HG02571 (cell line): ENCODE data around the gene SLC22A9.
"Not testable (repeated sequence)": the region's sequence is repeated elsewhere in the genome, so short reads cannot be mapped to it uniquely, and the experiment has no call there.

ENCODE experiments used
- ATAC-seq: cut with Tn5 transposase; IDR thresholded peaks from one replicate; pipeline ENCODE4 v1.9.1; 2021; ENCODE audit warnings: mild to moderate bottlenecking, moderate library complexity; ENCODE audit not compliant: unreplicated experiment

Gene SLC22A9

GRCh38 chr11:63369165-63369970 is at the start of gene SLC22A9:
Gene SLC22A9 (plus strand): TSS chr11:63369785. CDS start chr11:63370057, 272 bp downstream.
- no peak for ATAC-seq

GRCh38 chr11:63321723-63322122 is 47.9 kb upstream of the SLC22A9 start:
- no peak for ATAC-seq

- not testable (repeated sequence) for ATAC-seq
Measured at GRCh38 chr11:63335089-63335488, 34.5 kb upstream of the SLC22A9 start.

- ATAC-seq, result no peak
Measured at GRCh38 chr11:63337070-63337469, 32.5 kb upstream of the SLC22A9 start.

DNA sequence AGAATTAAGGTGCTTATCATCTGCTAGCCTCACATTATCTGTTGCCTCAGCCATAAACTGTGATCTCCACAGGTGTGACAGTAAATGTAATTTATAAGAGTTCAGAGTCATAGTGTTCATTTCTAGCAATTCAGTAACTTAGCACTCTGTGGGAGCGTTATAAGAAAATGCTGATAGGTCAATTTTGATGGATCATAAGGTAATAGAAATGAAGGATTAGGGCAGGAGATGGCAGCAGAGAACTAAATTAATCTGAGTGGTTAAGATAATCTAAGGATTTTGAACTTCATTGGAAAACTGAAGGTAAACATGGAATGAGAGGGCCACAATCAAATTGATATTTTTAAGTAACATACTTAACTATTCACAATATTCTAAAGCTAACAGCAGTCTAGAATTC is 26.5 kb upstream of the SLC22A9 start:
- no peak for ATAC-seq

- ATAC-seq, result no peak
Measured at GRCh38 chr11:63352144-63352543, 17.4 kb upstream of the SLC22A9 start.

- ATAC-seq, result no peak
Measured at GRCh38 chr11:63362196-63362793, 7.3 kb upstream of the SLC22A9 start.

DNA sequence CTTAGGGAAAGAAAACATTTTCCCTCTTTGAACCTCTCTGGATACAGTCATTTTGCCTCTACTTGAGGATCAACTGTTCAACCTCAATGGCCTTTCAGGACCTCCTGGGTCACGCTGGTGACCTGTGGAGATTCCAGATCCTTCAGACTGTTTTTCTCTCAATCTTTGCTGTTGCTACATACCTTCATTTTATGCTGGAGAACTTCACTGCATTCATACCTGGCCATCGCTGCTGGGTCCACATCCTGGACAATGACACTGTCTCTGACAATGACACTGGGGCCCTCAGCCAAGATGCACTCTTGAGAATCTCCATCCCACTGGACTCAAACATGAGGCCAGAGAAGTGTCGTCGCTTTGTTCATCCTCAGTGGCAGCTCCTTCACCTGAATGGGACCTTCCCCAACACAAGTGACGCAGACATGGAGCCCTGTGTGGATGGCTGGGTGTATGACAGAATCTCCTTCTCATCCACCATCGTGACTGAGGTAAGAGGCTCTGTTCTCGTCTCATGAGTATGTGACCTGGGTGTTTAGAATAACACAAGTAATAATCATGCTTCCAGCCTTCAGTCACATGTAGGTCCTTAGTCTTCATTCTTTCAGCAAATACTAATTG is 495 bp downstream of the SLC22A9 start:
- ATAC-seq, result no peak

DNA sequence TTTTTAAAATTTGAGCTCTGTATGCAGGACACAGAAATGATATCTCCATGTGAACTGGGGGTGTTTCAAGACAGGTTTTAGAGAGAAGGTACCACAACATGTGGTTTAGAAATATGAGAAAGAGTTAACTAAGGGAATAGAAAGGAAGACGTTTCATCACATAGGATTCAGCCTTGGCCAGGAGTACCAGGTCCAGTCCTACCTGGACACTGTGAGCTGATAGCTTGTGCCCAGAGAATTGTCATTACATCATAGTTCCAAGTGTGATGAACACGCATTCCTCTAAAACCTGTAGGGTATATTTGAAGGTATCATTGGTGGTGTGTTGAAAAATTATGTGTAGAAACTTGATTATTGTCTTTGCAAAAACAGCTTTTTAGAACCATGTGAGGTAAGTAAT is 1.8 kb downstream of the SLC22A9 start:
- ATAC-seq, result no peak

DNA sequence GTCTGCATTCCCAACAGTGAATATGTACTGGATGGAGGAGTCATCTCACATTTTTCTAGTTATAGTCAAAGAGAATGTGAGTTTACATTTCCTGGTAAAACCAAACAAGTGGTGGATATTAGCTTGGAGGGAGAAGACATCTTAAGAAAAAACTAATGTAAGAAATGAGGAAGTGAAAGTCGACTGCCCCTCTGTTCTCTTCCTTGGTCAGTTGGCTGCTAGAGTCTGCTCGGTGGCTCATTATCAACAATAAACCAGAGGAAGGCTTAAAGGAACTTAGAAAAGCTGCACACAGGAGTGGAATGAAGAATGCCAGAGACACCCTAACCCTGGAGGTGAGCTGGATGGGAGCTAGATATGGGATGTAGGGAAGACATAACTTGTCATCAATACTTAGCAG is 5.8 kb downstream of the SLC22A9 start:
- ATAC-seq, result no peak

DNA sequence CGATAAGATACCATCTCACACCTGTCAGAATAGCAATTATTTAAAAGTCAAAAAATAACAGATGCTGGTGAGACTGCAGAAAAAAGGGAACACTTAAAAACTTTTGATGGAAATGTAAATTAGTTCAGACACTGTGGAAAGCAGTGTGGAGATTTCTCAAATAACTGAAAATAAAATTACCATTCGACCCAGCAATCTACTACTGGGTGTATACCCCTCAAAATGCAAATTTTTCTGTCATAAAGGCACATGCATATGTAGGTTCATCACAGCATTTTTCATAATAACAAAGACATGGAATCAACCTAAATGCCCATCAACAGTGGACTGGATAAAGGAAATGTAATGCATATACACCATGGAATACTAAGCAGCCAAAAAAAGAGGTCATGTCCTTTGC is 10.5 kb downstream of the SLC22A9 start:
- ATAC-seq, result no peak

GRCh38 chr11:63395697-63396096 is 26.1 kb downstream of the SLC22A9 start:
- no peak for ATAC-seq

DNA sequence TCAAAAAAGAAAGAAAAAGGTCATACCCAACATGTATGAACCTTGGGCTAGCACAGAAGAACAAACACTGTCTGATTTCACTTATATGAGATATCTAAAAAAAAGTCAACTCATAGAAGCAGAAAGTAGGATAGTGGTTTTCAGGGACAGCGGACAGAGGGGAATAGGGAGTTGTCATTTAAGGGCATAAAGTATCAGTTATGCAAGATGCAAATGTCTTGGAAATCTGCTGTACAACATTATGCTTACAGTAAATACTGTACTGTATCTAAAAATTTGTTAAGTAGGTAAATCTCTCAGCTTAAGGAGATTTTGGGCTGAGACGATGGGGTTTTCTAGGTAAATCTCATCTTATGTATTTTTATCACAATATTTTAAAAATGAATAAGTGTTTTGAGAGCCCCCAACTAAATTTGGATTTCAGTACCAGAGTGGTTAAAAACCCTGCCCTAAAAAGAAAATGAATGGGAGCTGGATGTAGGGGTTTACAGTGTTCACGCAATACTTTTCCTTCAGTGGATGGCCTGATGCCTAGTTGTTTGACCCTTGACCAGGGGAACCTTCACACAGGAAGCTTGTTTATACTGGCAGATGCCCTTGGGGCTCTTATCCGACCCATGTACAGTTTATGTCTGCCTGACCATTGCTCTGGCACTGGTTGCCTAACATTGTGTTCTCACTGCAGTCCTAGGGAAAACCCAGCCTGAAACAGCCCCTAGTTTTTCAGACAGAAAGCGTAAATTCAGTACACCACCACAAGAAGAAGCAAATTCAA is 34.8 kb downstream of the SLC22A9 start:
- no peak for ATAC-seq

DNA sequence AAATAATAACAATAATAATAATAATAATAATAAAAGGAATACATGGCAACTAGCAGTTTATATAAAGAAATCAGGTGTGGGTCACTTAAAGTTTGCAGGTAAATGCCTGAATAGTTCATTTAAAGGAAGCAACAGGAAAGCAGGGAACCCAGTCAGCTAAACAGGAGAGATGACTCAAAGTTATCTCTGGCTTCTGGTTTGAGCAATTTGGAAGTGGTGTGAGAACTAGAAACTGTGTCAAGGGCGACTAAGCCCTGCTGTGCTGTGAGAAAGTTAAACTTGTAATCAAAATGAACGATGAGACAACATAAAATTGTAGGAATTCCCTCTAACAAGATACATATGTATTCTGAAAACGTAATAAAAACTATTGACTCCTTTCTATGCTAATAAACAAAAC is 35.5 kb downstream of the SLC22A9 start:
- ATAC-seq, result no peak

DNA sequence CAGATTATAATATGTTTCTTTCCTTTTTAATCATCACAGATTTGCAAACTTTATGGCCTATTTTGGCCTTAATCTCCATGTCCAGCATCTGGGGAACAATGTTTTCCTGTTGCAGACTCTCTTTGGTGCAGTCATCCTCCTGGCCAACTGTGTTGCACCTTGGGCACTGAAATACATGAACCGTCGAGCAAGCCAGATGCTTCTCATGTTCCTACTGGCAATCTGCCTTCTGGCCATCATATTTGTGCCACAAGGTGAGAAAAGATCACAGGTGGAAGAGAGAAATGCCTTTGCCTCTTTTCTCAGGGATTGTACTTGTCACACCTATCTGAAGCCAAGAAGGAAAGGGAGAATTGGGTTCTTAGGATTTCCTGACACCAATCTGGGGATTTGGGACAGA is 36.9 kb downstream of the SLC22A9 start:
- no peak for ATAC-seq

- no peak for ATAC-seq
Measured at GRCh38 chr11:63417174-63417852, 47.7 kb downstream of the SLC22A9 start.

DNA sequence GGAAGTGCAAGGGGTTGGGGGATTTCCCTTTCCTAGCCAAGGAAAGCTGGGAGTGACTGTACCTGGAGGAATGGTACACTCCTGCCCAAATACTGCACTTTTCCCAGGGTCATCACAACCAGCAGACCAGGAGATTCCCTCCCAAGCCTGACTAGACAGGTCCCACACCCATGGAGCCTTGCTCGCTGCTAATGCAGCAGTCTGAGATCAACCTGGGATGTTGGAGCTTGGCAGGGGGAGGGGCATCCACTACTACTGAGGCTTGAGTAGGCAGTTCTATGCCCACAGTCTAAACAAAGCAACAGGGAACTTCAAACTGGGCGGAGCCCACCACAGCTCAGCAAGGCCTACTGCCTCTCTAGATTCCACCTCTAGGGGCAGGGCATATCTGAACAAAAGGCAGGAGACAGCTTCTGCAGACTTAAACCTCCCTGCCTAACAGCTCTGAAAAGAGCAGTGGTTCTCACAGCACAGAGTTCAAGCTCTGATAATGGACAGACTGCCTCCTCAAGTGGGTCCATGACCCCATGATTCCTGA is 58.5 kb downstream of the SLC22A9 start:
- no peak for ATAC-seq

GRCh38 chr11:63430731-63431130 is 61.1 kb downstream of the SLC22A9 start:
- ATAC-seq, result not testable (repeated sequence)

DNA sequence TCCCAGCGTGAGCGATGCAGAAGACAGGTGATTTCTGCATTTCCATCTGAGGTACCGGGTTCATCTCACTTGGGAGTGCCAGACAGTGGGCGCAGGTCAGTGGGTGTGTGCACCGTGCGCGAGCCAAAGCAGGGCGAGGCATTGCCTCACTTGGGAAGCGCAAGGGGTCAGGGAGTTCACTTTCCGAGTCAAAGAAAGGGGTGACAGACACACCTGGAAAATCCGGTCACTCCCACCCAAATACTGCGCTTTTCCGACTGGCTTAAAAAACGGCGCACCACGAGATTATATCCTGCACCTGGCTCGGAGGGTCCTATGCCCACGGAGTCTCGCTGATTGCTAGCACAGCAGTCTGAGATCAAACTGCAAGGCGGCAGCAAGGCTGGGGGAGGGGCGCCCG is 65.8 kb downstream of the SLC22A9 start:
- ATAC-seq, result not testable (repeated sequence)

GRCh38 chr11:63435831-63436230 is 66.2 kb downstream of the SLC22A9 start:
- not testable (repeated sequence) for ATAC-seq
